HL-60 (cell line): ENCODE data around the gene IL17C.

Experiments used
- DNase-seq, 2 experiments: peaks; one replicate each; pipeline ENCODE4 v3.0.0-alpha.2; 2010 to 2020; ENCODE audit warnings: low read depth in 1 of 2, low spot score in 1 of 2
- H3K27ac ChIP-seq: fragments of 250-450 bp; sonication (Bioruptor Pico); replicated peaks from 2 replicates; pipeline ENCODE4 v1.5.1; 2020; ENCODE audit warnings: mild to moderate bottlenecking, moderate library complexity
- H3K27me3 ChIP-seq: fragments of 250-450 bp; sonication (Bioruptor Pico); 2 replicates; pipeline ENCODE4 v1.5.1; 2021; ENCODE audit warnings: mild to moderate bottlenecking, moderate library complexity; ENCODE audit not compliant: insufficient read depth, poor library complexity, severe bottlenecking
- H3K4me3 ChIP-seq: replicated peaks from 2 replicates; pipeline ENCODE4 v1.5.1; 2011; ENCODE audit warnings: mild to moderate bottlenecking, control low read depth, low read length; ENCODE audit not compliant: insufficient read depth
- CTCF ChIP-seq: IDR thresholded peaks from one replicate; pipeline ENCODE4 v1.5.1; 2011; ENCODE audit warnings: low read length, control low read depth, inconsistent platforms; ENCODE audit not compliant: insufficient read depth
- GABPA ChIP-seq: IDR thresholded peaks from 2 replicates; pipeline ENCODE4 v1.6.1; 2012; ENCODE audit warnings: low read depth
- POLR2AphosphoS5 ChIP-seq: IDR thresholded peaks from 2 replicates; pipeline ENCODE4 v1.6.1; 2012; ENCODE audit warnings: low read depth
- REST ChIP-seq: IDR thresholded peaks from 2 replicates; pipeline ENCODE4 v1.6.1; 2012; ENCODE audit warnings: low read depth; ENCODE audit not compliant: insufficient replicate concordance
- SPI1 ChIP-seq: IDR thresholded peaks from 2 replicates; pipeline ENCODE4 v1.6.1; 2012; ENCODE audit warnings: low read depth, mild to moderate bottlenecking, borderline replicate concordance
- long read RNA-seq: library from polyadenylated mRNA; unstranded; transcript quantifications from one replicate; pipeline ENCODE4 v2.0.0, GENCODE V29; 2020

IL17C gene
- long read RNA-seq = 0 reads

- no peak within 1 kb of the TSS for H3K4me3 ChIP-seq
Measured at GRCh38 chr16:88638323-88639230, at the start of gene IL17C. TSS of gene IL17C (plus strand) at chr16:88638572. CDS start at chr16:88638642, 70 bp downstream.

GRCh38 chr16:88588754-88589153, 49.6 kb upstream of the IL17C start:
- Histone ChIP-seq H3K4me3 (no peak overlapping the region), H3K27ac (no peak overlapping the region), H3K27me3 (no peaks in the 10 kb centered on the region)
- DNase-seq = no peak
- TF ChIP-seq SPI1 (no peak), REST (no peak), CTCF (no peak), GABPA (no peak), POLR2AphosphoS5 (no peak)

More at GRCh38 chr16:88638323-88639230, at the start of gene IL17C:
- DNase-seq = no peak
- H3K27me3 ChIP-seq = peaks cover 3% of the 10 kb centered on the region
- no peak for TF ChIP-seq CTCF
- no peak for TF ChIP-seq SPI1
- no peak for TF ChIP-seq REST
- TF ChIP-seq GABPA = no peak
- no peak for TF ChIP-seq POLR2AphosphoS5
- no peak within 1 kb of the TSS for H3K27ac ChIP-seq

- no peak overlapping the region for H3K27ac ChIP-seq
Measured at GRCh38 chr16:88589441-88589840, 48.9 kb upstream of the IL17C start.

More at GRCh38 chr16:88589441-88589840, 48.9 kb upstream of the IL17C start:
- DNase-seq = no peak
- Histone ChIP-seq H3K4me3 (no peak overlapping the region), H3K27me3 (no peaks in the 10 kb centered on the region)
- no peak for TF ChIP-seq GABPA
- no peak for TF ChIP-seq CTCF
- no peak for TF ChIP-seq POLR2AphosphoS5
- no peak for TF ChIP-seq SPI1
- no peak for TF ChIP-seq REST
